HepG2 (cell line): Measurements from ENCODE around the gene MICB.
A peak's percentile ranks its signal among the peaks of the same experiment; 100 is the strongest.

ENCODE experiments used
- CTCF ChIP-seq: sonication (generic); formaldehyde crosslinking; IDR thresholded peaks from 2 replicates; pipeline ENCODE4 v1.5.0; 2020; ENCODE audit warnings: mild to moderate bottlenecking, missing genetic modification reagents, moderate library complexity
- ZNF205 ChIP-seq: IDR thresholded peaks from 2 replicates; pipeline ENCODE4 v1.6.1; 2018; ENCODE audit warnings: missing biosample characterization, missing genetic modification reagents

DNA sequence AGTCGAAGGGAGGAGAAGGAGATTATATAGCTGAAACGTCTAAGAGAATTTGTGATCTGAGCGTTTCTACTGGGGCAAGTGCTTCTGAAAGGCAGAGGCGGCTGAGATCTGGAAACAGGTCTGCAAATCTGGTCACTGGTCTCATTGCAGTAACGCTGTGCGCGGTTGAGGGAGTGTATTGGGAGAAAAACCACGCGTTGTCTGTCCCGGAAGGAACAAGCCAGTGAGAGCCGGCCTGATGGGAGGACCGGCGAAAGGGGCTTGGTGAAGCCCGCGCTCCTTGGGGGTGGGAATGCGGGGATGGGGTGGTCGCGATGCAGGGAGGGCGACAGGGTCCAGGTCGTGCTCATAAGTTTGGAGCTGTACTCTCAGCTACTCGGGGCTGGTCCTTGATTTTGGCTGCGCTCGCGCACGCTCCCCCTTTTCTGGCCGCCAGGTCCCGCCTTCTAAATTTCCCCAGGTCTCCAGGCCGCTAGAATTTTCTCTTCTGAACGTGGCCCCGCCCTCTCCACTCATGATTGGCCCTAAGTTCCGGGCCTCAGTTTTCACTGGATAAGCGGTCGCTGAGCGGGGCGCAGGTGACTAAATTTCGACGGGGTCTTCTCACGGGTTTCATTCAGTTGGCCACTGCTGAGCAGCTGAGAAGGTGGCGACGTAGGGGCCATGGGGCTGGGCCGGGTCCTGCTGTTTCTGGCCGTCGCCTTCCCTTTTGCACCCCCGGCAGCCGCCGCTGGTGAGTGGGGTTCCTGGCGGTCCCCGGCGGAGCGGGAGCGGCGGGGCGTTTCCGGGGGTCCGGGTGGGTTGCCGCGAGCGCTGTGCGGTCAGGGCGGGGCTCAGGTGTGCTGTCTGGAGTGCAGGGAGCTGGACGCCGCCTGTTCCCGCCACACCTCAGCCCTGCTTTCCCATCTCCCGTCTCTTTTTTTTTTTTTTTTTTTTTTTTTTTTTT is at the start of gene MICB:
- TF ChIP-seq CTCF (CRISPR knock-in tag) (peak; percentile 11; the same call in 1 of the 2 replicates), ZNF205 (no peak)
